GM23338 (cell line): ENCODE measurements around the gene OGDHL. TPM values are rescaled to one million over a fixed set of nuclear protein-coding genes. Genes with fewer than 3 reads are reported as not detected.

Experiments
- ATAC-seq: fragments of 200-7000 bp; cut with Tn5 transposase; 3 replicates; pipeline ENCODE4 v1.9.1; 2020
- DNase-seq: peaks from one replicate; pipeline ENCODE4 v3.0.0-alpha.2; 2015; ENCODE audit warnings: low spot score
- H2AFZ ChIP-seq: fragments of 200-600 bp; sonication (generic); 2 replicates; pipeline ENCODE4 v1.8.0; 2016; ENCODE audit warnings: antibody characterized with exemption, mild to moderate bottlenecking, moderate library complexity
- H3F3A ChIP-seq: fragments of 200-600 bp; sonication (generic); replicated peaks from 2 replicates; pipeline ENCODE4 v1.8.0; 2017; ENCODE audit warnings: antibody characterized with exemption, mixed run types, low read depth
- H3K27ac ChIP-seq: fragments of 200-600 bp; sonication (generic); 2 replicates; pipeline ENCODE4 v1.6.1; 2016; ENCODE audit warnings: low read depth
- H3K27me3 ChIP-seq: fragments of 200-600 bp; sonication (generic); 2 replicates; pipeline ENCODE4 v1.8.0; 2016; ENCODE audit warnings: mild to moderate bottlenecking, mixed run types, moderate library complexity; ENCODE audit not compliant: insufficient read depth
- H3K36me3 ChIP-seq: fragments of 200-600 bp; sonication (generic); 2 replicates; pipeline ENCODE4 v1.8.0; 2016; ENCODE audit warnings: mild to moderate bottlenecking; ENCODE audit not compliant: insufficient read depth
- H3K4me1 ChIP-seq: fragments of 200-600 bp; sonication (generic); 2 replicates; pipeline ENCODE4 v1.8.0; 2016; ENCODE audit warnings: mild to moderate bottlenecking, moderate library complexity; ENCODE audit not compliant: insufficient read depth
- H3K4me2 ChIP-seq: fragments of 200-600 bp; sonication (generic); 2 replicates; pipeline ENCODE4 v1.7.1; 2017; ENCODE audit warnings: mixed run types
- H3K4me3 ChIP-seq: fragments of 200-600 bp; sonication (generic); 2 replicates; pipeline ENCODE4 v1.6.1; 2016; ENCODE audit warnings: mixed run types
- H3K79me2 ChIP-seq: fragments of 200-600 bp; sonication (generic); replicated peaks from 2 replicates; pipeline ENCODE4 v1.8.0; 2017; ENCODE audit warnings: mild to moderate bottlenecking; ENCODE audit not compliant: insufficient read depth
- H3K9me2 ChIP-seq: fragments of 200-600 bp; sonication (generic); 2 replicates; pipeline ENCODE4 v1.8.0; 2017; ENCODE audit not compliant: insufficient read depth
- H4K20me1 ChIP-seq: fragments of 200-600 bp; sonication (generic); replicated peaks from 2 replicates; pipeline ENCODE4 v1.8.0; 2017; ENCODE audit warnings: mild to moderate bottlenecking; ENCODE audit not compliant: insufficient read depth
- H3K27ac Mint-ChIP-seq: 2 replicates; pipeline ENCODE4 v1.8.0; 2020; ENCODE audit warnings: inconsistent platforms, mild to moderate bottlenecking, moderate library complexity, mixed read lengths
- H3K27me3 Mint-ChIP-seq: 3 replicates; pipeline ENCODE4 v1.8.0; 2022; ENCODE audit warnings: low read depth, mild to moderate bottlenecking, moderate library complexity, mixed read lengths, inconsistent platforms; ENCODE audit not compliant: insufficient read depth, poor library complexity
- H3K36me3 Mint-ChIP-seq: 3 replicates; pipeline ENCODE4 v1.8.0; 2021; ENCODE audit warnings: low read depth, mild to moderate bottlenecking, inconsistent platforms, moderate library complexity, mixed read lengths
- H3K4me1 Mint-ChIP-seq: 3 replicates; pipeline ENCODE4 v1.8.0; 2020; ENCODE audit warnings: mild to moderate bottlenecking, inconsistent platforms, mixed read lengths
- H3K4me3 Mint-ChIP-seq: 3 replicates; pipeline ENCODE4 v1.8.0; 2021; ENCODE audit warnings: moderate library complexity, mild to moderate bottlenecking, inconsistent platforms, mixed read lengths
- H3K9me3 Mint-ChIP-seq: 3 replicates; pipeline ENCODE4 v1.8.0; 2020; ENCODE audit warnings: moderate library complexity, mild to moderate bottlenecking, inconsistent platforms, mixed read lengths
- EZH2 ChIP-seq: fragments of 200-600 bp; sonication (generic); IDR thresholded peaks from one replicate; pipeline ENCODE4 v1.8.0; 2017; ENCODE audit warnings: antibody characterized with exemption, mild to moderate bottlenecking, low read depth; ENCODE audit not compliant: unreplicated experiment
- JUNB ChIP-seq: IDR thresholded peaks from one replicate; pipeline ENCODE4 v1.6.1; 2016; ENCODE audit warnings: antibody characterized with exemption; ENCODE audit not compliant: unreplicated experiment
- POLR2AphosphoS5 ChIP-seq: IDR thresholded peaks from 2 replicates; pipeline ENCODE4 v1.6.1; 2016; ENCODE audit warnings: antibody characterized with exemption, low read depth
- STAT1 ChIP-seq: IDR thresholded peaks from one replicate; pipeline ENCODE4 v1.6.1; 2016; ENCODE audit warnings: antibody characterized with exemption; ENCODE audit not compliant: unreplicated experiment
- ZNF114 ChIP-seq: fragments of 250-450 bp; sonication (Bioruptor Pico); IDR thresholded peaks from 2 replicates; pipeline ENCODE4 v1.5.0; 2020; ENCODE audit warnings: mild to moderate bottlenecking, moderate library complexity
- ZNF331 ChIP-seq: fragments of 250-450 bp; sonication (Bioruptor Pico); IDR thresholded peaks from 2 replicates; pipeline ENCODE4 v1.5.0; 2020; ENCODE audit warnings: low read depth, mild to moderate bottlenecking, moderate library complexity
- polyA plus RNA-seq: library from polyadenylated mRNA; unstranded; fragments of >200 nt; fragmentation: Nextera tagmentation; extraction: Ambion mirVana; gene quantifications from 2 replicates; pipeline ENCODE4 v1.2.1, GENCODE V29; 2016
- total RNA-seq: library from RNA; depleted of rRNA; stranded (reverse); fragments of >200 nt; shearing (Covaris generic); gene quantifications from 2 replicates; pipeline ENCODE4 v1.2.3, GENCODE V29; 2014
- TF ChIP-seq, protein P1 (sequence below): IDR thresholded peaks from 2 replicates; pipeline ENCODE4 v1.6.1; 2016; ENCODE audit warnings: antibody characterized with exemption
- TF ChIP-seq, protein P2 (sequence below): fragments of 250-450 bp; sonication (Bioruptor Pico); IDR thresholded peaks from 2 replicates; pipeline ENCODE4 v1.5.0; 2020; ENCODE audit warnings: mild to moderate bottlenecking, moderate library complexity

The OGDHL gene
- total and polyA plus RNA-seq, 2 experiments from 2014 or later: 8.3 to 15.5 TPM

DNA sequence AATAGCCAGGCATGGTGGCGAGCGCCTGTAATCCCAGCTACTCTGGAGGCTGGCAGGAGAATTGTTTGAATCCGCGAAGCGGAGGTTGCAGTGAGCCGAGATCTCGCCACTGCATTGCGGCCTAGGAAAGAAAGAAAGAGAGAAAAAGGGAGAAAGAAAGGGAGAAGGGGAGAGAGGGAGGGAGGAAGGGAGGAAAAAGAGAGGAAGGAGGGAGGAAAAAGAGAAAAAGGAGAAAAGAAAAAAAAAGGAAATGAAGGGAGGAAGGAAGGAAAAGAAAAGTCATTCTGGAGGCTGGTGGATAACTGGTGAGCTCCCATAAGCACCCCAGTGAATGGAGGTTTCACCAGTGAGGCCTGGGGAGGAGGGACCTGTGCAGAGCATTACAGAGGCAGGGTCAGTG is 7.6 kb upstream of the OGDHL start (continued):
- TF ChIP-seq, protein P1, sequence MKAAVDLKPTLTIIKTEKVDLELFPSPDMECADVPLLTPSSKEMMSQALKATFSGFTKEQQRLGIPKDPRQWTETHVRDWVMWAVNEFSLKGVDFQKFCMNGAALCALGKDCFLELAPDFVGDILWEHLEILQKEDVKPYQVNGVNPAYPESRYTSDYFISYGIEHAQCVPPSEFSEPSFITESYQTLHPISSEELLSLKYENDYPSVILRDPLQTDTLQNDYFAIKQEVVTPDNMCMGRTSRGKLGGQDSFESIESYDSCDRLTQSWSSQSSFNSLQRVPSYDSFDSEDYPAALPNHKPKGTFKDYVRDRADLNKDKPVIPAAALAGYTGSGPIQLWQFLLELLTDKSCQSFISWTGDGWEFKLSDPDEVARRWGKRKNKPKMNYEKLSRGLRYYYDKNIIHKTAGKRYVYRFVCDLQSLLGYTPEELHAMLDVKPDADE: no peak
- TF ChIP-seq, protein P2, sequence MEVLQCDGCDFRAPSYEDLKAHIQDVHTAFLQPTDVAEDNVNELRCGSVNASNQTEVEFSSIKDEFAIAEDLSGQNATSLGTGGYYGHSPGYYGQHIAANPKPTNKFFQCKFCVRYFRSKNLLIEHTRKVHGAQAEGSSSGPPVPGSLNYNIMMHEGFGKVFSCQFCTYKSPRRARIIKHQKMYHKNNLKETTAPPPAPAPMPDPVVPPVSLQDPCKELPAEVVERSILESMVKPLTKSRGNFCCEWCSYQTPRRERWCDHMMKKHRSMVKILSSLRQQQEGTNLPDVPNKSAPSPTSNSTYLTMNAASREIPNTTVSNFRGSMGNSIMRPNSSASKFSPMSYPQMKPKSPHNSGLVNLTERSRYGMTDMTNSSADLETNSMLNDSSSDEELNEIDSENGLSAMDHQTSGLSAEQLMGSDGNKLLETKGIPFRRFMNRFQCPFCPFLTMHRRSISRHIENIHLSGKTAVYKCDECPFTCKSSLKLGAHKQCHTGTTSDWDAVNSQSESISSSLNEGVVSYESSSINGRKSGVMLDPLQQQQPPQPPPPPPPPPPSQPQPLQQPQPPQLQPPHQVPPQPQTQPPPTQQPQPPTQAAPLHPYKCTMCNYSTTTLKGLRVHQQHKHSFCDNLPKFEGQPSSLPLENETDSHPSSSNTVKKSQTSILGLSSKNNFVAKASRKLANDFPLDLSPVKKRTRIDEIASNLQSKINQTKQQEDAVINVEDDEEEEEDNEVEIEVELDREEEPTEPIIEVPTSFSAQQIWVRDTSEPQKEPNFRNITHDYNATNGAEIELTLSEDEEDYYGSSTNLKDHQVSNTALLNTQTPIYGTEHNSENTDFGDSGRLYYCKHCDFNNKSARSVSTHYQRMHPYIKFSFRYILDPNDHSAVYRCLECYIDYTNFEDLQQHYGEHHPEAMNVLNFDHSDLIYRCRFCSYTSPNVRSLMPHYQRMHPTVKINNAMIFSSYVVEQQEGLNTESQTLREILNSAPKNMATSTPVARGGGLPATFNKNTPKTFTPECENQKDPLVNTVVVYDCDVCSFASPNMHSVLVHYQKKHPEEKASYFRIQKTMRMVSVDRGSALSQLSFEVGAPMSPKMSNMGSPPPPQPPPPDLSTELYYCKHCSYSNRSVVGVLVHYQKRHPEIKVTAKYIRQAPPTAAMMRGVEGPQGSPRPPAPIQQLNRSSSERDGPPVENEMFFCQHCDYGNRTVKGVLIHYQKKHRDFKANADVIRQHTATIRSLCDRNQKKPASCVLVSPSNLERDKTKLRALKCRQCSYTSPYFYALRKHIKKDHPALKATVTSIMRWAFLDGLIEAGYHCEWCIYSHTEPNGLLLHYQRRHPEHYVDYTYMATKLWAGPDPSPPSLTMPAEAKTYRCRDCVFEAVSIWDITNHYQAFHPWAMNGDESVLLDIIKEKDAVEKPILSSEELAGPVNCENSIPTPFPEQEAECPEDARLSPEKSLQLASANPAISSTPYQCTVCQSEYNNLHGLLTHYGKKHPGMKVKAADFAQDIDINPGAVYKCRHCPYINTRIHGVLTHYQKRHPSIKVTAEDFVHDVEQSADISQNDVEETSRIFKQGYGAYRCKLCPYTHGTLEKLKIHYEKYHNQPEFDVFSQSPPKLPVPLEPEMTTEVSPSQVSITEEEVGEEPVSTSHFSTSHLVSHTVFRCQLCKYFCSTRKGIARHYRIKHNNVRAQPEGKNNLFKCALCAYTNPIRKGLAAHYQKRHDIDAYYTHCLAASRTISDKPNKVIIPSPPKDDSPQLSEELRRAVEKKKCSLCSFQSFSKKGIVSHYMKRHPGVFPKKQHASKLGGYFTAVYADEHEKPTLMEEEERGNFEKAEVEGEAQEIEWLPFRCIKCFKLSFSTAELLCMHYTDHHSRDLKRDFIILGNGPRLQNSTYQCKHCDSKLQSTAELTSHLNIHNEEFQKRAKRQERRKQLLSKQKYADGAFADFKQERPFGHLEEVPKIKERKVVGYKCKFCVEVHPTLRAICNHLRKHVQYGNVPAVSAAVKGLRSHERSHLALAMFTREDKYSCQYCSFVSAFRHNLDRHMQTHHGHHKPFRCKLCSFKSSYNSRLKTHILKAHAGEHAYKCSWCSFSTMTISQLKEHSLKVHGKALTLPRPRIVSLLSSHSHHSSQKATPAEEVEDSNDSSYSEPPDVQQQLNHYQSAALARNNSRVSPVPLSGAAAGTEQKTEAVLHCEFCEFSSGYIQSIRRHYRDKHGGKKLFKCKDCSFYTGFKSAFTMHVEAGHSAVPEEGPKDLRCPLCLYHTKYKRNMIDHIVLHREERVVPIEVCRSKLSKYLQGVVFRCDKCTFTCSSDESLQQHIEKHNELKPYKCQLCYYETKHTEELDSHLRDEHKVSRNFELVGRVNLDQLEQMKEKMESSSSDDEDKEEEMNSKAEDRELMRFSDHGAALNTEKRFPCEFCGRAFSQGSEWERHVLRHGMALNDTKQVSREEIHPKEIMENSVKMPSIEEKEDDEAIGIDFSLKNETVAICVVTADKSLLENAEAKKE (CRISPR knock-in tag): no peak
- no peak for TF ChIP-seq STAT1
- TF ChIP-seq ZNF114: no peak
- TF ChIP-seq EZH2: no peak
- no peak for TF ChIP-seq POLR2AphosphoS5
- no peak for TF ChIP-seq JUNB
- TF ChIP-seq ZNF331: no peak

DNA sequence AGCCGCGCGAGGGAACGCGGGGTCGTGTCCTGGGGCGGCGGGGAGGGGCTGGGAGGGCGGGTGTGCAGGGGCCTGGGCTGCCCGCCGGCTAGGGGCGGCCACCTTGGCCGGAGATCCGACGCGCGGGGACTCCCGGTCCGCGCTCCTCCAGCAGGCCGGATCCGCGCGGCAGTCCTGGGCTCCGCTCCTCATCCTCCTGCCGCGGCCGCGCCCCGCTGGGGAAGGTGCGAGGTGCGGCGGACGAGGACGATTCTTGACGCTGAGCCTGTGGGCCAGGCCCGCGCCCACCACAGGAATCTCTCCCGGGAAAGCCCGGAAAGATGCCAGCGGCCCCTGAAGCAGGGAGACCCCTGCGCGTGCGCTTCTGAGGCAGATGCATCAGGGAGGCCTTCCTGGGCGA is 6.6 kb upstream of the OGDHL start:
- no peaks in the 10 kb centered on the region for H3K79me2 ChIP-seq
- H3K27me3 ChIP-seq: peaks cover 50% of the 10 kb centered on the region
- H3K4me3 ChIP-seq: peak overlapping the region; percentile 54
- H2AFZ ChIP-seq: peak overlapping the region; percentile 99
- ATAC-seq: peak; percentile 79
- no peaks in the 10 kb centered on the region; the same call in 1 of the 2 replicates for H3K4me1 ChIP-seq
- peak; percentile 72 for DNase-seq
- Mint-ChIP-seq H3K4me3 (peak overlapping the region; percentile 54; the same call in 2 of the 3 replicates), H3K9me3 (peaks cover 4% of the 10 kb centered on the region; the same call in 1 of the 3 replicates), H3K36me3 (no peaks in the 10 kb centered on the region), H3K4me1 (peaks cover 13% of the 10 kb centered on the region), H3K27me3 (peaks cover 17% of the 10 kb centered on the region), H3K27ac (no peak overlapping the region)
- H3K4me2 ChIP-seq: peak overlapping the region; percentile 78
- H3K36me3 ChIP-seq: no peaks in the 10 kb centered on the region
- no peak overlapping the region for H3K27ac ChIP-seq
- no peaks in the 10 kb centered on the region for H3F3A ChIP-seq
- H3K9me2 ChIP-seq: no peaks in the 10 kb centered on the region
- H4K20me1 ChIP-seq: 0 out of 2 replicates have a peak, but pooled peaks cover 4% of the 10 kb centered on the region
- TF ChIP-seq, protein P2 (CRISPR knock-in tag): no peak
- TF ChIP-seq JUNB: no peak
